K562 (cell line): Measurements from ENCODE around the gene DUS4L. TPM values are rescaled to one million over a fixed set of nuclear protein-coding genes. Genes with fewer than 3 reads are reported as not detected.
A peak's percentile ranks its signal among the peaks of the same experiment; 100 is the strongest.

Source experiments
- DDX20 ChIP-seq: fragments of 450-650 bp; IDR thresholded peaks from 2 replicates; pipeline ENCODE4 v1.6.1; 2016; ENCODE audit warnings: missing genetic modification characterization, low read depth, mild to moderate bottlenecking, missing compliant biosample characterization, moderate library complexity
- EZH2 ChIP-seq: IDR thresholded peaks from 2 replicates; pipeline ENCODE4 v1.6.1; 2012; ENCODE audit warnings: low read depth, mild to moderate bottlenecking, inconsistent platforms, low read length, borderline replicate concordance
- FOXK2 ChIP-seq, 2 experiments: fragments of 450-650 bp; IDR thresholded peaks in 1 of 2; conservative IDR thresholded peaks in 1 of 2; 2 replicates each; pipeline ENCODE4 v1.6.1; 2016; ENCODE audit warnings: low read depth in 2 of 2, mild to moderate bottlenecking in 1 of 2
- JUND ChIP-seq, 2 experiments: IDR thresholded peaks; 2 replicates in 1 of 2; 3 replicates in 1 of 2; pipeline ENCODE4 v1.6.1; 2011; ENCODE audit warnings: borderline replicate concordance in 2 of 2, low read depth in 2 of 2, low read length in 2 of 2, improper control_type of control experiment in 1 of 2, missing biosample characterization in 1 of 2, missing genetic modification characterization in 1 of 2, missing genetic modification reagents in 1 of 2
- MAFG ChIP-seq: fragments of 450-650 bp; conservative IDR thresholded peaks from 2 replicates; pipeline ENCODE4 v1.6.1; 2016; ENCODE audit warnings: missing genetic modification characterization, missing compliant biosample characterization
- MLLT1 ChIP-seq, 2 experiments: fragments of 450-650 bp; IDR thresholded peaks; 2 replicates each; pipeline ENCODE4 v1.6.1; 2016
- NBN ChIP-seq: fragments of 450-650 bp; IDR thresholded peaks from 2 replicates; pipeline ENCODE4 v1.6.1; 2016; ENCODE audit warnings: low read depth, mild to moderate bottlenecking
- PURB ChIP-seq: sonication (generic); formaldehyde crosslinking; IDR thresholded peaks from 2 replicates; pipeline ENCODE4 v1.9.0; 2021; ENCODE audit warnings: low read depth, mild to moderate bottlenecking, missing genetic modification reagents
- RNF2 ChIP-seq: sonication (generic); IDR thresholded peaks from 2 replicates; pipeline ENCODE4 v1.6.1; 2016
- SNRNP70 ChIP-seq: fragments of 200-400 bp; formaldehyde crosslinking; optimal IDR thresholded peaks from 2 replicates; pipeline ENCODE3; 2017; ENCODE audit warnings: low read depth, low read length
- SRSF7 ChIP-seq: fragments of 200-400 bp; formaldehyde crosslinking; optimal IDR thresholded peaks from 2 replicates; pipeline ENCODE3; 2017; ENCODE audit warnings: mild to moderate bottlenecking, low read depth, low read length
- ZBTB17 ChIP-seq: fragments of 450-650 bp; formaldehyde crosslinking; IDR thresholded peaks from 2 replicates; pipeline ENCODE4 v1.4.0; 2020; ENCODE audit warnings: mild to moderate bottlenecking
- ZBTB9 ChIP-seq: fragments of 450-650 bp; formaldehyde crosslinking; IDR thresholded peaks from 2 replicates; pipeline ENCODE4 v1.4.0; 2020; ENCODE audit warnings: mild to moderate bottlenecking, moderate library complexity
- ZC3H11A ChIP-seq: IDR thresholded peaks from 2 replicates; pipeline ENCODE4 v1.6.1; 2012; ENCODE audit warnings: low read depth, low read length, improper control_type of control experiment
- ZNF277 ChIP-seq: fragments of 250-450 bp; sonication (Bioruptor Pico); IDR thresholded peaks from 2 replicates; pipeline ENCODE4 v1.8.0; 2022; ENCODE audit warnings: inconsistent platforms, mild to moderate bottlenecking, moderate library complexity, borderline replicate concordance
- ZNF316 ChIP-seq: fragments of 450-650 bp; IDR thresholded peaks from 2 replicates; pipeline ENCODE4 v1.6.1; 2016
- polyA plus RNA-seq, 8 experiments: library from polyadenylated mRNA; depleted of rRNA in 4 of 8; stranded (reverse) in 5 of 8; unstranded in 3 of 8; fragments of >200 nt; fragmentation: Nextera tagmentation in 2 of 8; fragmentation: Illumina TruSeq in 1 of 8; extraction: Ambion mirVana in 2 of 8; extraction: Trizol in 1 of 8; gene quantifications; 2 replicates each; pipeline versions ENCODE4 v1.2.1 to v1.2.3, GENCODE V29; 2011 to 2014; ENCODE audit warnings: inconsistent platforms in 1 of 8, missing spikeins in 1 of 8
- total RNA-seq, 7 experiments: library from RNA; depleted of rRNA in 6 of 7; stranded (reverse); fragments of >200 nt in 6 of 7; fragmentation: Illumina TruSeq in 2 of 7; extraction: Trizol in 2 of 7; gene quantifications; 2 replicates each; pipeline versions ENCODE4 v1.2.1 to v1.2.3, GENCODE V29; 2011 to 2021; ENCODE audit warnings: low replicate concordance in 1 of 7
- TF ChIP-seq, protein P1 (sequence below): fragments of 250-450 bp; sonication (Bioruptor Pico); IDR thresholded peaks from 2 replicates; pipeline ENCODE4 v1.8.0; 2021; ENCODE audit warnings: mild to moderate bottlenecking, moderate library complexity
- TF ChIP-seq, protein P2 (sequence below): fragments of 450-650 bp; IDR thresholded peaks from 2 replicates; pipeline ENCODE4 v1.6.1; 2016; ENCODE audit warnings: borderline replicate concordance
- TF ChIP-seq, protein P3 (sequence below): sonication (generic); formaldehyde crosslinking; IDR thresholded peaks from 2 replicates; pipeline ENCODE4 v1.9.0; 2022; ENCODE audit warnings: mild to moderate bottlenecking, missing genetic modification reagents

DUS4L gene
- total and polyA plus RNA-seq, 9 of the 15 experiments (the other 6 are each of a cell fraction or from before 2014, with no cell fraction given) = 12.2 to 33.6 (median 28.6) TPM

DNA sequence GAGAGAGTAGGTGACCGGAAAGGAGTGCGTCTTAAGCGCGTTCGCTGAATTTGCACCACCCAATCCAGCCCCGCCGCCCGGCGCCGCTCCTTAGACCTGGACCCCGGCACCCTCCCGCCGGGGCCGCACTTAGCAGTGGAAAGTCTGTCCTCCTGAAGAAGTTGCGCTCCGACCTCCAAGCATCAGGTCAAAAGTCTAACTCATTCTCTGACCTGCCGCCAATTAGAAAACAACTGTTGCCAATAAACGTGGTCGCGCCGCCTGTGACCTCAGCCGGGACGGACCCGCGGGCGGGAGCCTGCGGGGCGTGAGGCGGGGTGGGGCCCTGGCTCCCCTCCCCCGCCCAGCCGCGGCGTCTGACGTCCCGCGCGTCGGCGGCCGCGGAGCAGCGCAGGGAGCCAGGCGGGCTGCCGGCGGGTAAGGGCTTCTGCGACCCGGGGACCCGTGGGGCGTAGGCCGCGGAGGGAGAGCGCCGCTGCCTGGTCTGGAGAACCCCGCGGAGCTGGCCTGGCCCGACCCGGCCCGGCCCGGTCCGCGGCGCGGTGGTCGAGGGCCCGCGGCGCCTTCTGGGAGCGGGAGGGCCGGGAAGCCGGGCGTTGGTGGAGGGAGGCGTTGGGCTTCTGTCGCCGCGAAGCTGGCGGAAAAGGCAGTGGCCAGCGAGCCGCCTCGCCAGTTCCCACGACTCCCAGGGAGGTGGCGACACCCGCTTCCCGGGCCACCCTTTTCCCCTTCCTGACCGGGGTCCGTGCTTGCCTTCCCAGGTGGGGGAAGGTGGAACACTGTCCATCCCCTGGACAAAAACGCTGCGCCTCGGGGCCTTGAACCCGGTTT lies 16.3 kb downstream of the DUS4L start, which contains the start of gene BCAP29 (continued):
- TF ChIP-seq MLLT1 (IDR thresholded peaks at IDR 0.05) (peak; percentile 35 to 76; a peak in 3 of 4 replicates), RNF2 (no peak; the same call in 1 of the 2 replicates), FOXK2 (conservative IDR thresholded peaks at IDR 0.05 in 1 of 2, IDR thresholded peaks at IDR 0.05 in 1 of 2; ENCODE audit: low read depth in 2 of 2) (peak; percentile 85 to 90), SRSF7 (no peak), DDX20 (no peak), NBN (peak; percentile 80; the same call in 1 of the 2 replicates), ZNF316 (peak; percentile 37; the same call in 1 of the 2 replicates), EZH2 (no peak), JUND (IDR thresholded peaks at IDR 0.05; ENCODE audit: borderline replicate concordance, low read depth, low read length) (peak; percentile 63), JUND (tag; IDR thresholded peaks at IDR 0.05; ENCODE audit: borderline replicate concordance, low read depth, low read length) (peak; percentile 42; the same call in 1 of the 3 replicates), ZBTB17 (CRISPR knock-in tag) (peak; percentile 90), SNRNP70 (no peak), PURB (CRISPR knock-in tag) (no peak), ZBTB9 (CRISPR knock-in tag) (peak; percentile 92), ZC3H11A (peak; percentile 60; the same call in 1 of the 2 replicates), ZNF277 (CRISPR knock-in tag) (no peak), MAFG (tag) (0 out of 2 replicates have a peak, but pooled peaks have one; percentile 9)
- TF ChIP-seq, protein P1, sequence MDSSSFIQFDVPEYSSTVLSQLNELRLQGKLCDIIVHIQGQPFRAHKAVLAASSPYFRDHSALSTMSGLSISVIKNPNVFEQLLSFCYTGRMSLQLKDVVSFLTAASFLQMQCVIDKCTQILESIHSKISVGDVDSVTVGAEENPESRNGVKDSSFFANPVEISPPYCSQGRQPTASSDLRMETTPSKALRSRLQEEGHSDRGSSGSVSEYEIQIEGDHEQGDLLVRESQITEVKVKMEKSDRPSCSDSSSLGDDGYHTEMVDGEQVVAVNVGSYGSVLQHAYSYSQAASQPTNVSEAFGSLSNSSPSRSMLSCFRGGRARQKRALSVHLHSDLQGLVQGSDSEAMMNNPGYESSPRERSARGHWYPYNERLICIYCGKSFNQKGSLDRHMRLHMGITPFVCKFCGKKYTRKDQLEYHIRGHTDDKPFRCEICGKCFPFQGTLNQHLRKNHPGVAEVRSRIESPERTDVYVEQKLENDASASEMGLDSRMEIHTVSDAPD = no peak
- TF ChIP-seq, protein P2, sequence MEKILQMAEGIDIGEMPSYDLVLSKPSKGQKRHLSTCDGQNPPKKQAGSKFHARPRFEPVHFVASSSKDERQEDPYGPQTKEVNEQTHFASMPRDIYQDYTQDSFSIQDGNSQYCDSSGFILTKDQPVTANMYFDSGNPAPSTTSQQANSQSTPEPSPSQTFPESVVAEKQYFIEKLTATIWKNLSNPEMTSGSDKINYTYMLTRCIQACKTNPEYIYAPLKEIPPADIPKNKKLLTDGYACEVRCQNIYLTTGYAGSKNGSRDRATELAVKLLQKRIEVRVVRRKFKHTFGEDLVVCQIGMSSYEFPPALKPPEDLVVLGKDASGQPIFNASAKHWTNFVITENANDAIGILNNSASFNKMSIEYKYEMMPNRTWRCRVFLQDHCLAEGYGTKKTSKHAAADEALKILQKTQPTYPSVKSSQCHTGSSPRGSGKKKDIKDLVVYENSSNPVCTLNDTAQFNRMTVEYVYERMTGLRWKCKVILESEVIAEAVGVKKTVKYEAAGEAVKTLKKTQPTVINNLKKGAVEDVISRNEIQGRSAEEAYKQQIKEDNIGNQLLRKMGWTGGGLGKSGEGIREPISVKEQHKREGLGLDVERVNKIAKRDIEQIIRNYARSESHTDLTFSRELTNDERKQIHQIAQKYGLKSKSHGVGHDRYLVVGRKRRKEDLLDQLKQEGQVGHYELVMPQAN = peak; percentile 89; the same call in 1 of the 2 replicates
- TF ChIP-seq, protein P3, sequence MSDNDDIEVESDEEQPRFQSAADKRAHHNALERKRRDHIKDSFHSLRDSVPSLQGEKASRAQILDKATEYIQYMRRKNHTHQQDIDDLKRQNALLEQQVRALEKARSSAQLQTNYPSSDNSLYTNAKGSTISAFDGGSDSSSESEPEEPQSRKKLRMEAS (CRISPR knock-in tag) = peak; percentile 65
